Gastrocnemius medialis (tissue), 4 donors: ENCODE data around the gene SLC22A1.

Experiments used
- POLR2A ChIP-seq, 2 donors: fragments of 450-650 bp; IDR thresholded peaks; one replicate each; pipeline ENCODE4 v1.6.1; 2017; ENCODE audit warnings: antibody characterized with exemption in 2 of 2, mild to moderate bottlenecking in 2 of 2, moderate library complexity in 2 of 2
- TF ChIP-seq, protein P1 (sequence below), 5 experiments: fragments of 450-650 bp in 3 of 5; fragments of 200-600 bp in 2 of 5; sonication (generic) in 2 of 5; IDR thresholded peaks in 4 of 5; conservative IDR thresholded peaks in 1 of 5; 1 replicate in 4 of 5; 2 replicates in 1 of 5; pipeline ENCODE4 v1.5.1; 2016 to 2019; ENCODE audit warnings: antibody characterized with exemption in 5 of 5, mild to moderate bottlenecking in 3 of 5, moderate library complexity in 3 of 5

DNA sequence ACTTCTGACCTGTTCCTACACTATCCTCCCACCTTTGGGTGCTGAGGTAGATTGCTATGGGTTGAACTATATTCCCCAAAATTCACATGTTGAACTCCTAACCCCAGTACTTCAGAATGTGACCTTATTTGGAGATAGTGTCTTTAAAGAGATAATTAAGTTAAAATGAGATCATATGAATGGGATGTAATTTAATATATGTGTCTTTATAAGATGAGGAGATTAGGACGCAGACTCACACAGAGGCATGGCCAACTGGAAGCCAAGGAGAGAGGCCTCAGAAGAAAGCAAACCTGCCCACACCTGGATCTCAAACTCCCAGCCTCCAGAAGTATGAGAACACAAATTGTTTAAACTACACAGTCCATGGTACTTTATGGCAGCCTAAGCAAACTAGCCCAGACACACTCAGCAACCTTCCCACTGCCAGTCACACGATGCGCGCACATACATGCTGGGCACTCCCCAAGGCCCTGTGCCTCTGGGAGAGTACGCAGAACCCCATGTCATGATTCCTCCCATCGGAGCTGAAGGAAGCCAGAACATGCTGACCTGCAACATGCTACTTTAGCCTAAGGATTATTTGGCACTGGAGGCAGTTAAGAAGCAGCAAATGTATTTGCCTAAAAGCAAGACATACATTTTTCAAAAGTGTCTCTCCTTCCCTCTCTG is 8.9 kb upstream of the SLC22A1 start:
- TF ChIP-seq, protein P1, sequence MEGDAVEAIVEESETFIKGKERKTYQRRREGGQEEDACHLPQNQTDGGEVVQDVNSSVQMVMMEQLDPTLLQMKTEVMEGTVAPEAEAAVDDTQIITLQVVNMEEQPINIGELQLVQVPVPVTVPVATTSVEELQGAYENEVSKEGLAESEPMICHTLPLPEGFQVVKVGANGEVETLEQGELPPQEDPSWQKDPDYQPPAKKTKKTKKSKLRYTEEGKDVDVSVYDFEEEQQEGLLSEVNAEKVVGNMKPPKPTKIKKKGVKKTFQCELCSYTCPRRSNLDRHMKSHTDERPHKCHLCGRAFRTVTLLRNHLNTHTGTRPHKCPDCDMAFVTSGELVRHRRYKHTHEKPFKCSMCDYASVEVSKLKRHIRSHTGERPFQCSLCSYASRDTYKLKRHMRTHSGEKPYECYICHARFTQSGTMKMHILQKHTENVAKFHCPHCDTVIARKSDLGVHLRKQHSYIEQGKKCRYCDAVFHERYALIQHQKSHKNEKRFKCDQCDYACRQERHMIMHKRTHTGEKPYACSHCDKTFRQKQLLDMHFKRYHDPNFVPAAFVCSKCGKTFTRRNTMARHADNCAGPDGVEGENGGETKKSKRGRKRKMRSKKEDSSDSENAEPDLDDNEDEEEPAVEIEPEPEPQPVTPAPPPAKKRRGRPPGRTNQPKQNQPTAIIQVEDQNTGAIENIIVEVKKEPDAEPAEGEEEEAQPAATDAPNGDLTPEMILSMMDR (IDR thresholded peaks at IDR 0.05 in 4 of 5, conservative IDR thresholded peaks at IDR 0.05 in 1 of 5): no peak
- TF ChIP-seq POLR2A (IDR thresholded peaks at IDR 0.05): no peak
